HepG2 (cell line): ENCODE results near the gene PSME3IP1. TPM values are rescaled to one million over a fixed set of nuclear protein-coding genes. Genes with fewer than 3 reads are reported as not detected.

Source experiments
- ATAC-seq: fragments of 200-7000 bp; cut with Tn5 transposase; 3 replicates; pipeline ENCODE4 v1.9.1; 2020; ENCODE audit warnings: mild to moderate bottlenecking, moderate library complexity
- BruUV-seq: library from RNA; stranded (reverse); fragments of 400-500 nt; replicated peaks from 2 replicates; lab custom pipeline; 2021; lab: Mats Ljungman, UMichigan
- CTCF ChIA-PET: fragments of 300-600 bp; formaldehyde crosslinking; extraction: SDS; loops from one replicate; lab custom pipeline; 2021; ENCODE audit warnings: low total read pairs, inconsistent platforms, low intra/inter-chr PET ratio; lab: Yijun Ruan, JAX
- POLR2A ChIA-PET: fragments of 350-600 bp; sonication (Branson Sonifier 250); formaldehyde crosslinking; loops from one replicate; lab custom pipeline; 2020; ENCODE audit warnings: antibody characterized with exemption, inconsistent platforms; lab: Yijun Ruan, JAX
- DNase-seq: peaks from one replicate; pipeline ENCODE4 v3.0.0-alpha.2; 2015; ENCODE audit warnings: low spot score
- FAIRE-seq: peaks from 3 replicates; lab custom pipeline; 2011; peaks lifted over from hg19 to GRCh38; lab: Jason Lieb, UNC
- H2AFZ ChIP-seq: one replicate; pipeline ENCODE4 v1.6.1; 2011; ENCODE audit warnings: low read length, inconsistent platforms
- H3K27ac ChIP-seq: fragments of 300-600 bp; 3 replicates; pipeline ENCODE4 v1.8.0; 2011; ENCODE audit warnings: mixed run types, mild to moderate bottlenecking, mixed read lengths, low read length, inconsistent platforms; ENCODE audit not compliant: insufficient read depth; ENCODE audit errors: extremely low read length
- H3K27me3 ChIP-seq, 2 experiments: fragments of 200-600 bp in 1 of 2; 2 replicates in 1 of 2; 3 replicates in 1 of 2; pipeline versions ENCODE4 v1.6.0 to v1.8.0; 2011; ENCODE audit warnings: low read length in 2 of 2, mild to moderate bottlenecking in 2 of 2, moderate library complexity in 2 of 2, inconsistent platforms in 1 of 2; ENCODE audit not compliant: insufficient read depth in 2 of 2, control insufficient read depth in 1 of 2
- H3K36me3 ChIP-seq, 2 experiments: fragments of 200-600 bp in 1 of 2; replicated peaks in 1 of 2; 2 replicates in 1 of 2; 3 replicates in 1 of 2; pipeline versions ENCODE4 v1.5.1 to v1.8.0; 2011; ENCODE audit warnings: low read length in 2 of 2, inconsistent platforms in 1 of 2; ENCODE audit not compliant: insufficient read depth in 2 of 2, control insufficient read depth in 1 of 2
- H3K4me1 ChIP-seq: 2 replicates; pipeline ENCODE4 v1.5.1; 2012; ENCODE audit warnings: low read length, inconsistent platforms; ENCODE audit not compliant: insufficient read depth
- H3K4me2 ChIP-seq: 2 replicates; pipeline ENCODE4 v1.6.0; 2011; ENCODE audit warnings: low read depth, low read length, inconsistent platforms
- H3K4me3 ChIP-seq, 3 experiments: fragments of 200-600 bp in 1 of 3; sonication (generic), shearing (Covaris generic) in 1 of 3; replicated peaks in 1 of 3; 2 replicates each; pipeline ENCODE4 v1.5.1; 2011 to 2016; ENCODE audit warnings: low read length in 3 of 3, inconsistent platforms in 2 of 3, low read depth in 2 of 3, mild to moderate bottlenecking in 2 of 3, control low read depth in 1 of 3, mixed read lengths in 1 of 3; ENCODE audit not compliant: insufficient read depth in 1 of 3
- H3K79me2 ChIP-seq: one replicate; pipeline ENCODE4 v1.6.1; 2011; ENCODE audit warnings: low read length, inconsistent platforms; ENCODE audit not compliant: insufficient read depth
- H3K9ac ChIP-seq: 2 replicates; pipeline ENCODE4 v1.6.0; 2011; ENCODE audit warnings: mild to moderate bottlenecking, low read depth, low read length, inconsistent platforms; ENCODE audit not compliant: insufficient read depth
- H3K9me3 ChIP-seq: 2 replicates; pipeline ENCODE4 v1.5.1; 2012; ENCODE audit warnings: mild to moderate bottlenecking, low read length
- H4K20me1 ChIP-seq: 2 replicates; pipeline ENCODE4 v1.6.0; 2011; ENCODE audit warnings: inconsistent platforms, mild to moderate bottlenecking, low read length, moderate library complexity; ENCODE audit not compliant: insufficient read depth
- FOXA3 ChIP-seq: IDR thresholded peaks from 2 replicates; pipeline ENCODE4 v1.6.1; 2016; ENCODE audit warnings: missing genetic modification reagents, missing compliant biosample characterization
- PITX1 ChIP-seq: sonication (generic); formaldehyde crosslinking; IDR thresholded peaks from 2 replicates; pipeline ENCODE4 v1.5.1; 2020; ENCODE audit warnings: mild to moderate bottlenecking, missing genetic modification reagents
- POLR2AphosphoS2 ChIP-seq: IDR thresholded peaks from 2 replicates; pipeline ENCODE4 v1.6.1; 2011; ENCODE audit warnings: low read depth, low read length, improper control_type of control experiment
- PPARG ChIP-seq: conservative IDR thresholded peaks from 2 replicates; pipeline ENCODE4 v1.6.1; 2016; ENCODE audit warnings: missing biosample characterization, missing genetic modification reagents
- RBM22 ChIP-seq: fragments of 200-400 bp; formaldehyde crosslinking; optimal IDR thresholded peaks from 2 replicates; pipeline ENCODE3; 2017; ENCODE audit warnings: mild to moderate bottlenecking, low read length, moderate library complexity
- ZNF296 ChIP-seq: sonication (generic); formaldehyde crosslinking; conservative IDR thresholded peaks from 2 replicates; pipeline ENCODE4 v1.5.0; 2020; ENCODE audit warnings: mild to moderate bottlenecking, missing genetic modification reagents
- ZNF335 ChIP-seq: sonication (generic); formaldehyde crosslinking; IDR thresholded peaks from 2 replicates; pipeline ENCODE4 v1.4.0; 2020; ENCODE audit warnings: missing genetic modification reagents
- ZNF619 ChIP-seq: sonication (generic); formaldehyde crosslinking; IDR thresholded peaks from 2 replicates; pipeline ENCODE4 v1.4.0; 2020; ENCODE audit warnings: mild to moderate bottlenecking, missing genetic modification reagents
- ZNF781 ChIP-seq: sonication (generic); formaldehyde crosslinking; IDR thresholded peaks from 2 replicates; pipeline ENCODE4 v1.5.1; 2020; ENCODE audit warnings: borderline replicate concordance, mild to moderate bottlenecking, missing genetic modification reagents; ENCODE audit errors: not compliant biosample characterization
- WGBS: methylation state at CpG from one replicate; pipeline ENCODE4 v1.1.6; 2017; ENCODE audit warnings: low lambda C conversion rate; 5-methylcytosine and 5-hydroxymethylcytosine counted together
- in situ Hi-C: cut with HindIII; loops from 2 replicates; pipeline ENCODE4 v1.10.0; 2017; ENCODE audit warnings: low pct_unique_long_range_greater_than_20kb; ENCODE audit not compliant: extremely low pct_ligation_motif_present
- intact Hi-C: fragments of 100-400 bp; cut with micrococcal nuclease; formaldehyde crosslinking; loops from one replicate; pipeline ENCODE4 v1.10.0; 2022; ENCODE audit not compliant: unreplicated experiment
- polyA plus RNA-seq, 8 experiments: library from polyadenylated mRNA; depleted of rRNA in 3 of 8; stranded (reverse) in 7 of 8; unstranded in 1 of 8; fragments of >200 nt; fragmentation: Illumina TruSeq in 4 of 8; extraction: Trizol in 4 of 8; gene quantifications; 2 replicates each; pipeline versions ENCODE4 v1.2.1 to v1.2.3, GENCODE V29; 2011 to 2016; ENCODE audit warnings: low read depth in 4 of 8, missing spikeins in 1 of 8, mixed read lengths in 1 of 8; ENCODE audit not compliant: insufficient read depth in 1 of 8
- total RNA-seq, 5 experiments: library from RNA; depleted of rRNA; stranded (reverse); fragments of >200 nt; fragmentation: Illumina TruSeq; extraction: Trizol; gene quantifications; 2 replicates each; pipeline ENCODE4 v1.2.3, GENCODE V29; 2016; ENCODE audit warnings: low read depth in 1 of 5
- TF ChIP-seq, protein P1 (sequence below): sonication (generic); formaldehyde crosslinking; IDR thresholded peaks from 2 replicates; pipeline ENCODE4 v1.8.1; 2023; ENCODE audit warnings: mild to moderate bottlenecking, missing genetic modification reagents
- TF ChIP-seq, protein P2 (sequence below): sonication (generic); formaldehyde crosslinking; IDR thresholded peaks from 2 replicates; pipeline ENCODE4 v1.5.1; 2020; ENCODE audit warnings: mild to moderate bottlenecking, missing genetic modification reagents, borderline replicate concordance
- TF ChIP-seq, protein P3 (sequence below): sonication (generic); formaldehyde crosslinking; IDR thresholded peaks from 2 replicates; pipeline ENCODE4 v1.8.1; 2022; ENCODE audit warnings: low read depth, mild to moderate bottlenecking, missing genetic modification reagents
- TF ChIP-seq, protein P4 (sequence below): sonication (generic); formaldehyde crosslinking; IDR thresholded peaks from 2 replicates; pipeline ENCODE4 v1.5.0; 2020; ENCODE audit warnings: mild to moderate bottlenecking, missing genetic modification reagents, borderline replicate concordance
- TF ChIP-seq, protein P5 (sequence below): sonication (generic); formaldehyde crosslinking; IDR thresholded peaks from 2 replicates; pipeline ENCODE4 v1.5.1; 2020; ENCODE audit warnings: missing genetic modification reagents, mild to moderate bottlenecking, borderline replicate concordance

PSME3IP1 gene
- total and polyA plus RNA-seq, 2 of the 13 experiments (the other 11 are each of a cell fraction or from before 2014, with no cell fraction given): 90.8 to 99.8 TPM

DNA sequence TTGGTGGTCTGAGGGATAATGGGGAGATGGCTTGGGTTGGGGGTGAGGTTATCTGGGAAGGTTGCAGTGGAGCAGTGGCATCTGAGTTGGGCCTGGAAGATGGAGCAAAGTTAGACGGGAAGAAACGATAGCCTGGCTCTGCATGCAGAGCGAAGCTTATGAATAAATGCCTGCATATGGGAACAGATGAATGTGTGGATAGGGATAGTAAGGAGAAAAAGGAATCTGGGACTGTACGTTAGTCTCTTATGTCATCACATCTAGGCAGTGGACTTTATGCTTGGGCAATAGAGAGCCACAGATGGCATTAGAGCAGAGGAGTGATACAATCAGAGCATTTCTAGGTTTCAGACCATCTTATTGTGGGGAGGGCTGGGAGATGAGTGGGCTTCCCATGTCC is 60.5 kb downstream of the PSME3IP1 start:
- FAIRE-seq: no peak
- no peak overlapping the region for H3K9ac ChIP-seq
- POLR2A ChIA-PET: no interaction called here
- TF ChIP-seq, protein P1, sequence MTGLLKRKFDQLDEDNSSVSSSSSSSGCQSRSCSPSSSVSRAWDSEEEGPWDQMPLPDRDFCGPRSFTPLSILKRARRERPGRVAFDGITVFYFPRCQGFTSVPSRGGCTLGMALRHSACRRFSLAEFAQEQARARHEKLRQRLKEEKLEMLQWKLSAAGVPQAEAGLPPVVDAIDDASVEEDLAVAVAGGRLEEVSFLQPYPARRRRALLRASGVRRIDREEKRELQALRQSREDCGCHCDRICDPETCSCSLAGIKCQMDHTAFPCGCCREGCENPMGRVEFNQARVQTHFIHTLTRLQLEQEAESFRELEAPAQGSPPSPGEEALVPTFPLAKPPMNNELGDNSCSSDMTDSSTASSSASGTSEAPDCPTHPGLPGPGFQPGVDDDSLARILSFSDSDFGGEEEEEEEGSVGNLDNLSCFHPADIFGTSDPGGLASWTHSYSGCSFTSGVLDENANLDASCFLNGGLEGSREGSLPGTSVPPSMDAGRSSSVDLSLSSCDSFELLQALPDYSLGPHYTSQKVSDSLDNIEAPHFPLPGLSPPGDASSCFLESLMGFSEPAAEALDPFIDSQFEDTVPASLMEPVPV (CRISPR knock-in tag): no peak
- TF ChIP-seq ZNF619 (no peak), ZNF296 (CRISPR knock-in tag) (no peak), RBM22 (no peak), POLR2AphosphoS2 (no peak), PPARG (CRISPR knock-in tag) (no peak), PITX1 (no peak), FOXA3 (CRISPR knock-in tag) (no peak), ZNF335 (CRISPR knock-in tag) (no peak), ZNF781 (CRISPR knock-in tag) (no peak)
- TF ChIP-seq, protein P2, sequence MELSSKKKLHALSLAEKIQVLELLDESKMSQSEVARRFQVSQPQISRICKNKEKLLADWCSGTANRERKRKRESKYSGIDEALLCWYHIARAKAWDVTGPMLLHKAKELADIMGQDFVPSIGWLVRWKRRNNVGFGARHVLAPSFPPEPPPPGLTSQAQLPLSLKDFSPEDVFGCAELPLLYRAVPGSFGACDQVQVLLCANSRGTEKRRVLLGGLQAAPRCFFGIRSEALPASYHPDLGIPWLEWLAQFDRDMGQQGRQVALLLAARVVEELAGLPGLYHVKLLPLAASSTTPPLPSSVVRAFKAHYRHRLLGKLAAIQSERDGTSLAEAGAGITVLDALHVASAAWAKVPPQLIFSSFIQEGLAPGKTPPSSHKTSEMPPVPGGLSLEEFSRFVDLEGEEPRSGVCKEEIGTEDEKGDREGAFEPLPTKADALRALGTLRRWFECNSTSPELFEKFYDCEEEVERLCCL (CRISPR knock-in tag): no peak
- TF ChIP-seq, protein P3, sequence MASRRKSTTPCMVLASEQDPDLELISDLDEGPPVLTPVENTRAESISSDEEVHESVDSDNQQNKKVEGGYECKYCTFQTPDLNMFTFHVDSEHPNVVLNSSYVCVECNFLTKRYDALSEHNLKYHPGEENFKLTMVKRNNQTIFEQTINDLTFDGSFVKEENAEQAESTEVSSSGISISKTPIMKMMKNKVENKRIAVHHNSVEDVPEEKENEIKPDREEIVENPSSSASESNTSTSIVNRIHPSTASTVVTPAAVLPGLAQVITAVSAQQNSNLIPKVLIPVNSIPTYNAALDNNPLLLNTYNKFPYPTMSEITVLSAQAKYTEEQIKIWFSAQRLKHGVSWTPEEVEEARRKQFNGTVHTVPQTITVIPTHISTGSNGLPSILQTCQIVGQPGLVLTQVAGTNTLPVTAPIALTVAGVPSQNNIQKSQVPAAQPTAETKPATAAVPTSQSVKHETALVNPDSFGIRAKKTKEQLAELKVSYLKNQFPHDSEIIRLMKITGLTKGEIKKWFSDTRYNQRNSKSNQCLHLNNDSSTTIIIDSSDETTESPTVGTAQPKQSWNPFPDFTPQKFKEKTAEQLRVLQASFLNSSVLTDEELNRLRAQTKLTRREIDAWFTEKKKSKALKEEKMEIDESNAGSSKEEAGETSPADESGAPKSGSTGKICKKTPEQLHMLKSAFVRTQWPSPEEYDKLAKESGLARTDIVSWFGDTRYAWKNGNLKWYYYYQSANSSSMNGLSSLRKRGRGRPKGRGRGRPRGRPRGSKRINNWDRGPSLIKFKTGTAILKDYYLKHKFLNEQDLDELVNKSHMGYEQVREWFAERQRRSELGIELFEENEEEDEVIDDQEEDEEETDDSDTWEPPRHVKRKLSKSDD (CRISPR knock-in tag): no peak
- TF ChIP-seq, protein P4, sequence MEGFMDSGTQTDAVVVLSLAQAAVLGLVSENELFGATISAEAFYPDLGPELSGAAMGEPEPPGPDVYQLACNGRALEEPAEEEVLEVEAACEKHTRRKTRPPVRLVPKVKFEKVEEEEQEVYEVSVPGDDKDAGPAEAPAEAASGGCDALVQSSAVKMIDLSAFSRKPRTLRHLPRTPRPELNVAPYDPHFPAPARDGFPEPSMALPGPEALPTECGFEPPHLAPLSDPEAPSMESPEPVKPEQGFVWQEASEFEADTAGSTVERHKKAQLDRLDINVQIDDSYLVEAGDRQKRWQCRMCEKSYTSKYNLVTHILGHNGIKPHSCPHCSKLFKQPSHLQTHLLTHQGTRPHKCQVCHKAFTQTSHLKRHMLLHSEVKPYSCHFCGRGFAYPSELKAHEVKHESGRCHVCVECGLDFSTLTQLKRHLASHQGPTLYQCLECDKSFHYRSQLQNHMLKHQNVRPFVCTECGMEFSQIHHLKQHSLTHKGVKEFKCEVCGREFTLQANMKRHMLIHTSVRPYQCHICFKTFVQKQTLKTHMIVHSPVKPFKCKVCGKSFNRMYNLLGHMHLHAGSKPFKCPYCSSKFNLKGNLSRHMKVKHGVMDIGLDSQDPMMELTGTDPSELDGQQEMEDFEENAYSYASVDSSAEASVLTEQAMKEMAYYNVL (CRISPR knock-in tag): no peak
- TF ChIP-seq, protein P5, sequence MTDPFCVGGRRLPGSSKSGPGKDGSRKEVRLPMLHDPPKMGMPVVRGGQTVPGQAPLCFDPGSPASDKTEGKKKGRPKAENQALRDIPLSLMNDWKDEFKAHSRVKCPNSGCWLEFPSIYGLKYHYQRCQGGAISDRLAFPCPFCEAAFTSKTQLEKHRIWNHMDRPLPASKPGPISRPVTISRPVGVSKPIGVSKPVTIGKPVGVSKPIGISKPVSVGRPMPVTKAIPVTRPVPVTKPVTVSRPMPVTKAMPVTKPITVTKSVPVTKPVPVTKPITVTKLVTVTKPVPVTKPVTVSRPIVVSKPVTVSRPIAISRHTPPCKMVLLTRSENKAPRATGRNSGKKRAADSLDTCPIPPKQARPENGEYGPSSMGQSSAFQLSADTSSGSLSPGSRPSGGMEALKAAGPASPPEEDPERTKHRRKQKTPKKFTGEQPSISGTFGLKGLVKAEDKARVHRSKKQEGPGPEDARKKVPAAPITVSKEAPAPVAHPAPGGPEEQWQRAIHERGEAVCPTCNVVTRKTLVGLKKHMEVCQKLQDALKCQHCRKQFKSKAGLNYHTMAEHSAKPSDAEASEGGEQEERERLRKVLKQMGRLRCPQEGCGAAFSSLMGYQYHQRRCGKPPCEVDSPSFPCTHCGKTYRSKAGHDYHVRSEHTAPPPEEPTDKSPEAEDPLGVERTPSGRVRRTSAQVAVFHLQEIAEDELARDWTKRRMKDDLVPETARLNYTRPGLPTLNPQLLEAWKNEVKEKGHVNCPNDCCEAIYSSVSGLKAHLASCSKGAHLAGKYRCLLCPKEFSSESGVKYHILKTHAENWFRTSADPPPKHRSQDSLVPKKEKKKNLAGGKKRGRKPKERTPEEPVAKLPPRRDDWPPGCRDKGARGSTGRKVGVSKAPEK (CRISPR knock-in tag): no peak

More for the DNA sequence above, 60.5 kb downstream of the PSME3IP1 start:
- Histone ChIP-seq H3K27me3 (no peaks in the 10 kb centered on the region; a peak in 1 of 5 replicates), H3K4me2 (no peak overlapping the region), H3K4me1 (no peaks in the 10 kb centered on the region), H3K79me2 (no peaks in the 10 kb centered on the region), H4K20me1 (no peaks in the 10 kb centered on the region), H3K4me3 (no peak overlapping the region), H3K36me3 (no peaks in the 10 kb centered on the region), H2AFZ (no peak overlapping the region), H3K9me3 (no peaks in the 10 kb centered on the region), H3K27ac (no peak overlapping the region)
- no peak for DNase-seq
- in situ Hi-C loops (no loop called here), intact Hi-C loops (no loop called here)
- 67% methylated on average over 4 of the region's 4 CpGs for WGBS
- ATAC-seq: no peak
- CTCF ChIA-PET: no interaction called here
- BruUV-seq: no TSS peak
